ENCODE measurements around the gene C10orf90. TPM values are rescaled to one million over a fixed set of nuclear protein-coding genes. Genes with fewer than 3 reads are reported as not detected.

The C10orf90 gene
- total RNA-seq, 1 experiment from 2014 or later: 0.18 TPM

- no peaks in the 10 kb centered on the region for H3K9me3 ChIP-seq (ENCODE audit: low read length)
- DNase-seq: no peak
- BruUV-seq (replicated peaks): no TSS peak
- intact Hi-C loops (cut with micrococcal nuclease): loop anchor here (5.0 kb wide), 1 partner anchor 278 kb away; no protein-coding TSS in a partner anchor
- no peaks in the 10 kb centered on the region for H3K27me3 ChIP-seq (ENCODE audit: low read length)
- CTCF ChIA-PET: no interaction called here
- no peak overlapping the region for H3K4me3 ChIP-seq (ENCODE audit: low read length)
- H3K4me1 ChIP-seq (ENCODE audit: insufficient read depth, low read length): no peaks in the 10 kb centered on the region
- no peaks in the 10 kb centered on the region for H3K9me2 ChIP-seq (replicated peaks; ENCODE audit: low read length)
- H3K36me3 ChIP-seq (ENCODE audit: low read depth, low read length): no peaks in the 10 kb centered on the region
- POLR2A ChIA-PET (ENCODE audit: unreplicated experiment): no interaction called here
- no peak overlapping the region for H3K27ac ChIP-seq (ENCODE audit: low read length)
- no peak overlapping the region for H2AFZ ChIP-seq (ENCODE audit: low read length)
- no peaks in the 10 kb centered on the region for H4K20me1 ChIP-seq (ENCODE audit: low read length)
- no peak for ATAC-seq
- TF ChIP-seq EZH2phosphoT487 (IDR thresholded peaks at IDR 0.05; ENCODE audit: borderline replicate concordance, low read length): no peak
- TF ChIP-seq, protein P1, sequence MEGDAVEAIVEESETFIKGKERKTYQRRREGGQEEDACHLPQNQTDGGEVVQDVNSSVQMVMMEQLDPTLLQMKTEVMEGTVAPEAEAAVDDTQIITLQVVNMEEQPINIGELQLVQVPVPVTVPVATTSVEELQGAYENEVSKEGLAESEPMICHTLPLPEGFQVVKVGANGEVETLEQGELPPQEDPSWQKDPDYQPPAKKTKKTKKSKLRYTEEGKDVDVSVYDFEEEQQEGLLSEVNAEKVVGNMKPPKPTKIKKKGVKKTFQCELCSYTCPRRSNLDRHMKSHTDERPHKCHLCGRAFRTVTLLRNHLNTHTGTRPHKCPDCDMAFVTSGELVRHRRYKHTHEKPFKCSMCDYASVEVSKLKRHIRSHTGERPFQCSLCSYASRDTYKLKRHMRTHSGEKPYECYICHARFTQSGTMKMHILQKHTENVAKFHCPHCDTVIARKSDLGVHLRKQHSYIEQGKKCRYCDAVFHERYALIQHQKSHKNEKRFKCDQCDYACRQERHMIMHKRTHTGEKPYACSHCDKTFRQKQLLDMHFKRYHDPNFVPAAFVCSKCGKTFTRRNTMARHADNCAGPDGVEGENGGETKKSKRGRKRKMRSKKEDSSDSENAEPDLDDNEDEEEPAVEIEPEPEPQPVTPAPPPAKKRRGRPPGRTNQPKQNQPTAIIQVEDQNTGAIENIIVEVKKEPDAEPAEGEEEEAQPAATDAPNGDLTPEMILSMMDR (conservative IDR thresholded peaks at IDR 0.05; ENCODE audit: low read depth, low read length): no peak
- no peak for TF ChIP-seq EZH2 (IDR thresholded peaks at IDR 0.05; ENCODE audit: low read length, unreplicated experiment)
- no peaks in the 10 kb centered on the region for H3F3A ChIP-seq (ENCODE audit: low read length, unreplicated experiment)
- no peak overlapping the region for H3K9ac ChIP-seq (ENCODE audit: low read length)
- no peak overlapping the region for H3K4me2 ChIP-seq (ENCODE audit: low read length)
- H3K79me2 ChIP-seq (ENCODE audit: low read length): no peaks in the 10 kb centered on the region
Measured at GRCh38 chr10:126468876-126469643, 201.4 kb downstream of the C10orf90 start.

GRCh38 chr10:126468467-126468866 lies 202.0 kb downstream of the C10orf90 start:
- Histone ChIP-seq H2AFZ (ENCODE audit: low read length) (no peak overlapping the region), H3K4me3 (ENCODE audit: low read length) (no peak overlapping the region), H3K79me2 (ENCODE audit: low read length) (no peaks in the 10 kb centered on the region), H3K4me2 (ENCODE audit: low read length) (no peak overlapping the region), H3K36me3 (ENCODE audit: low read depth, low read length) (no peaks in the 10 kb centered on the region), H3K27me3 (ENCODE audit: low read length) (no peaks in the 10 kb centered on the region), H3F3A (ENCODE audit: low read length, unreplicated experiment) (no peaks in the 10 kb centered on the region), H3K27ac (ENCODE audit: low read length) (no peak overlapping the region), H3K9ac (ENCODE audit: low read length) (no peak overlapping the region), H4K20me1 (ENCODE audit: low read length) (no peaks in the 10 kb centered on the region), H3K9me3 (ENCODE audit: low read length) (no peaks in the 10 kb centered on the region), H3K9me2 (replicated peaks; ENCODE audit: low read length) (no peaks in the 10 kb centered on the region), H3K4me1 (ENCODE audit: insufficient read depth, low read length) (no peaks in the 10 kb centered on the region)
- ChIA-PET POLR2A (ENCODE audit: unreplicated experiment) (no interaction called here), CTCF (no interaction called here)
- TF ChIP-seq EZH2phosphoT487 (IDR thresholded peaks at IDR 0.05; ENCODE audit: borderline replicate concordance, low read length) (no peak), EZH2 (IDR thresholded peaks at IDR 0.05; ENCODE audit: low read length, unreplicated experiment) (no peak)
- TF ChIP-seq, protein P1 (conservative IDR thresholded peaks at IDR 0.05; ENCODE audit: low read depth, low read length): no peak
- DNase-seq (no peak), ATAC-seq (no peak)
- intact Hi-C loops (cut with micrococcal nuclease): loop anchor here (5.0 kb wide), 1 partner anchor 279 kb away; no protein-coding TSS in a partner anchor
- no TSS peak for BruUV-seq (replicated peaks)

DNA sequence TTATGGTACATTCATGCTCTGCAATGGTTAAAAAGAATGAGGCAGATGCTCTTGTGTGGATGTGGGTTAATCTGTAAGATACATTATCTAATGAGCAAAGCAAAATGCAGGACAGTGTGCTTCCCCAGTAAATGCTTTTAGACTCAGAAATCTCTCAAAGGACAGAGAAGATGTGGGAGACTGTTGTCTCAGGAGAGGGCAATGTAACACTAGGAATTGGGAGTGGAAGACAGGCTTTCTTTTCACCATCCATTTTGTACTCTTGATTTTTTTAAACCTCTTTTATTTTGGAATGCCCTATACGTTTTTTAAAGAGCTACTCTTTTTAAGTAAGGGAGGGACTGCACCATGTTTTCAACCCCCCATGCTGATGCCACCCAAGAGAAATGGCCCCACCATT lies 204.7 kb downstream of the C10orf90 start:
- H3K9me3 ChIP-seq (ENCODE audit: low read length): no peaks in the 10 kb centered on the region
- H3K36me3 ChIP-seq (ENCODE audit: low read depth, low read length): no peaks in the 10 kb centered on the region
- no peaks in the 10 kb centered on the region for H3K79me2 ChIP-seq (ENCODE audit: low read length)
- intact Hi-C loops (cut with micrococcal nuclease): loop anchor here (5.0 kb wide), 1 partner anchor 282 kb away; no protein-coding TSS in a partner anchor
- POLR2A ChIA-PET (ENCODE audit: unreplicated experiment): no interaction called here
- CTCF ChIA-PET: no interaction called here
- no TSS peak for BruUV-seq (replicated peaks)
- no peak for DNase-seq
- ATAC-seq: no peak
- no peak overlapping the region for H2AFZ ChIP-seq (ENCODE audit: low read length)
- no peak overlapping the region for H3K9ac ChIP-seq (ENCODE audit: low read length)
- H3K27ac ChIP-seq (ENCODE audit: low read length): no peak overlapping the region
- H3K9me2 ChIP-seq (replicated peaks; ENCODE audit: low read length): no peaks in the 10 kb centered on the region
- H3K4me3 ChIP-seq (ENCODE audit: low read length): no peak overlapping the region
- no peaks in the 10 kb centered on the region for H4K20me1 ChIP-seq (ENCODE audit: low read length)
- H3K27me3 ChIP-seq (ENCODE audit: low read length): no peaks in the 10 kb centered on the region
- H3K4me2 ChIP-seq (ENCODE audit: low read length): no peak overlapping the region
- H3F3A ChIP-seq (ENCODE audit: low read length, unreplicated experiment): no peaks in the 10 kb centered on the region
- no peaks in the 10 kb centered on the region for H3K4me1 ChIP-seq (ENCODE audit: insufficient read depth, low read length)
- TF ChIP-seq, protein P1 (conservative IDR thresholded peaks at IDR 0.05; ENCODE audit: low read depth, low read length): no peak
- TF ChIP-seq EZH2phosphoT487 (IDR thresholded peaks at IDR 0.05; ENCODE audit: borderline replicate concordance, low read length) (no peak), EZH2 (IDR thresholded peaks at IDR 0.05; ENCODE audit: low read length, unreplicated experiment) (no peak)
